Activated naive CD8-positive, alpha-beta T cell treated with anti-CD3 and anti-CD28 coated beads, Interleukin-2, amount 50 U/mL, for 24 hours (primary cell): Measurements from ENCODE around the gene HOXD8.

ENCODE experiments used
- ATAC-seq: fragments of 150-1000 bp; cut with Tn5 transposase; one replicate; pipeline ENCODE4 v1.10.0; 2021
- DNase-seq: peaks from one replicate; pipeline ENCODE4 v3.0.0; 2021
- H3K27ac Mint-ChIP-seq: one replicate; pipeline ENCODE4 v1.8.0; 2021; ENCODE audit warnings: mild to moderate bottlenecking, mixed read lengths
- H3K27me3 Mint-ChIP-seq: one replicate; pipeline ENCODE4 v1.8.0; 2021; ENCODE audit warnings: mixed read lengths
- H3K36me3 Mint-ChIP-seq: one replicate; pipeline ENCODE4 v1.8.0; 2021; ENCODE audit warnings: low read depth, mixed read lengths
- H3K4me1 Mint-ChIP-seq: one replicate; pipeline ENCODE4 v1.8.0; 2021; ENCODE audit warnings: mixed read lengths
- H3K4me3 Mint-ChIP-seq: one replicate; pipeline ENCODE4 v1.8.0; 2021; ENCODE audit warnings: mild to moderate bottlenecking, moderate library complexity, mixed read lengths
- H3K9me3 Mint-ChIP-seq: one replicate; pipeline ENCODE4 v1.8.0; 2021; ENCODE audit warnings: mixed read lengths

The HOXD8 gene

GRCh38 chr2:176145085-176145969, 15.8 kb downstream of the HOXD8 start:
- Mint-ChIP-seq H3K36me3 (no peaks in the 10 kb centered on the region), H3K27ac (no peak overlapping the region), H3K4me1 (peaks cover 6% of the 10 kb centered on the region), H3K9me3 (no peaks in the 10 kb centered on the region), H3K4me3 (no peak overlapping the region), H3K27me3 (peaks cover 84% of the 10 kb centered on the region)
- no peak for ATAC-seq
- no peak for DNase-seq

GRCh38 chr2:176146101-176146500, 16.6 kb downstream of the HOXD8 start:
- no peak for DNase-seq

GRCh38 chr2:176146645-176147044, 17.1 kb downstream of the HOXD8 start:
- ATAC-seq, result no peak
- Mint-ChIP-seq H3K27me3 (peaks cover 88% of the 10 kb centered on the region), H3K36me3 (no peaks in the 10 kb centered on the region), H3K4me3 (no peak overlapping the region), H3K27ac (no peak overlapping the region), H3K4me1 (no peaks in the 10 kb centered on the region), H3K9me3 (no peaks in the 10 kb centered on the region)
- no peak for DNase-seq

More at GRCh38 chr2:176146101-176146500, 16.6 kb downstream of the HOXD8 start:
- ATAC-seq, result no peak
- peaks cover 2% of the 10 kb centered on the region for H3K4me1 Mint-ChIP-seq
- H3K9me3 Mint-ChIP-seq, result no peaks in the 10 kb centered on the region
- no peak overlapping the region for H3K27ac Mint-ChIP-seq
- peaks cover 88% of the 10 kb centered on the region for H3K27me3 Mint-ChIP-seq
- no peak overlapping the region for H3K4me3 Mint-ChIP-seq
- H3K36me3 Mint-ChIP-seq, result no peaks in the 10 kb centered on the region

GRCh38 chr2:176147210-176147799, 17.8 kb downstream of the HOXD8 start:
- H3K4me3 Mint-ChIP-seq, result no peak overlapping the region
- DNase-seq (no peak), ATAC-seq (no peak)
- H3K27ac Mint-ChIP-seq, result no peak overlapping the region
- no peaks in the 10 kb centered on the region for H3K9me3 Mint-ChIP-seq
- H3K4me1 Mint-ChIP-seq, result no peaks in the 10 kb centered on the region
- no peaks in the 10 kb centered on the region for H3K36me3 Mint-ChIP-seq
- peaks cover 87% of the 10 kb centered on the region for H3K27me3 Mint-ChIP-seq

GRCh38 chr2:176147800-176148496, 18.4 kb downstream of the HOXD8 start:
- Mint-ChIP-seq H3K27me3 (peaks cover 90% of the 10 kb centered on the region), H3K36me3 (no peaks in the 10 kb centered on the region), H3K9me3 (no peaks in the 10 kb centered on the region), H3K27ac (no peak overlapping the region), H3K4me1 (peaks cover 3% of the 10 kb centered on the region), H3K4me3 (no peak overlapping the region)
- no peak for DNase-seq
- ATAC-seq, result no peak

- peaks cover 91% of the 10 kb centered on the region for H3K27me3 Mint-ChIP-seq
- no peaks in the 10 kb centered on the region for H3K36me3 Mint-ChIP-seq
- H3K9me3 Mint-ChIP-seq, result no peaks in the 10 kb centered on the region
- ATAC-seq, result no peak
- peaks cover 3% of the 10 kb centered on the region for H3K4me1 Mint-ChIP-seq
- no peak overlapping the region for H3K4me3 Mint-ChIP-seq
- H3K27ac Mint-ChIP-seq, result no peak overlapping the region
- DNase-seq, result no peak
These were observed 19.4 kb downstream of the HOXD8 start for GRCh38 chr2:176148751-176149421.

- H3K27me3 Mint-ChIP-seq, result peaks cover 94% of the 10 kb centered on the region
- no peak overlapping the region for H3K27ac Mint-ChIP-seq
- no peak for DNase-seq
- H3K36me3 Mint-ChIP-seq, result no peaks in the 10 kb centered on the region
- H3K4me1 Mint-ChIP-seq, result peaks cover 3% of the 10 kb centered on the region
- no peak overlapping the region for H3K4me3 Mint-ChIP-seq
- no peak for ATAC-seq
- H3K9me3 Mint-ChIP-seq, result no peaks in the 10 kb centered on the region
These were observed 20.0 kb downstream of the HOXD8 start for GRCh38 chr2:176149481-176149938.

GRCh38 chr2:176149939-176150583, 20.6 kb downstream of the HOXD8 start:
- Mint-ChIP-seq H3K4me1 (peaks cover 3% of the 10 kb centered on the region), H3K27ac (no peak overlapping the region), H3K27me3 (peaks cover 93% of the 10 kb centered on the region), H3K9me3 (no peaks in the 10 kb centered on the region), H3K4me3 (no peak overlapping the region), H3K36me3 (no peaks in the 10 kb centered on the region)
- DNase-seq (no peak), ATAC-seq (no peak)

- Mint-ChIP-seq H3K4me1 (peaks cover 3% of the 10 kb centered on the region), H3K36me3 (no peaks in the 10 kb centered on the region), H3K4me3 (no peak overlapping the region), H3K27me3 (peaks cover 93% of the 10 kb centered on the region), H3K9me3 (no peaks in the 10 kb centered on the region), H3K27ac (no peak overlapping the region)
- DNase-seq (no peak), ATAC-seq (no peak)
These were observed 21.3 kb downstream of the HOXD8 start for GRCh38 chr2:176150584-176151441.

- ATAC-seq (no peak), DNase-seq (no peak)
- no peak within 1 kb of the TSS for H3K27ac Mint-ChIP-seq
- H3K4me3 Mint-ChIP-seq, result no peak within 1 kb of the TSS
- peaks cover 3% of the 10 kb centered on the region for H3K4me1 Mint-ChIP-seq
- no peaks in the 10 kb centered on the region for H3K36me3 Mint-ChIP-seq
- H3K27me3 Mint-ChIP-seq, result peaks cover 93% of the 10 kb centered on the region
- no peaks in the 10 kb centered on the region for H3K9me3 Mint-ChIP-seq
These were observed 22.2 kb downstream of the HOXD8 start, which contains the start of gene HOXD4 for GRCh38 chr2:176151442-176152287. HOXD4 (plus strand) TSS chr2:176151550; CDS start chr2:176151634, 84 bp downstream.

- Mint-ChIP-seq H3K27ac (no peak overlapping the region), H3K9me3 (no peaks in the 10 kb centered on the region), H3K4me1 (peaks cover 5% of the 10 kb centered on the region), H3K36me3 (no peaks in the 10 kb centered on the region), H3K4me3 (no peak overlapping the region), H3K27me3 (peaks cover 89% of the 10 kb centered on the region)
- DNase-seq (no peak), ATAC-seq (no peak)
These were observed 23.1 kb downstream of the HOXD8 start for GRCh38 chr2:176152350-176153181.
